Ishikawa (cell line): ENCODE data around the gene NMT2.

Experiments used
- CEBPB ChIP-seq: IDR thresholded peaks from 2 replicates; pipeline ENCODE4 v1.6.1; 2012
- CREB1 ChIP-seq: IDR thresholded peaks from 2 replicates; pipeline ENCODE4 v1.6.1; 2012; ENCODE audit warnings: low read depth
- EGR1 ChIP-seq: IDR thresholded peaks from 2 replicates; pipeline ENCODE4 v1.6.1; 2012
- EP300 ChIP-seq: IDR thresholded peaks from 2 replicates; pipeline ENCODE4 v1.6.1; 2012; ENCODE audit warnings: borderline replicate concordance
- FOXM1 ChIP-seq: IDR thresholded peaks from 2 replicates; pipeline ENCODE4 v1.6.1; 2012; ENCODE audit warnings: low read depth, borderline replicate concordance
- NFIC ChIP-seq: IDR thresholded peaks from 2 replicates; pipeline ENCODE4 v1.6.1; 2012
- RAD21 ChIP-seq: IDR thresholded peaks from 2 replicates; pipeline ENCODE4 v1.6.1; 2012; ENCODE audit warnings: low read depth
- TAF1 ChIP-seq: IDR thresholded peaks from 2 replicates; pipeline ENCODE4 v1.6.1; 2012; ENCODE audit warnings: low read depth, mild to moderate bottlenecking
- TCF12 ChIP-seq: IDR thresholded peaks from 2 replicates; pipeline ENCODE4 v1.6.1; 2012; ENCODE audit warnings: low read depth
- TEAD4 ChIP-seq: IDR thresholded peaks from 2 replicates; pipeline ENCODE4 v1.6.1; 2012
- YY1 ChIP-seq: IDR thresholded peaks from 2 replicates; pipeline ENCODE4 v1.6.1; 2012; ENCODE audit warnings: low read depth
- ZBTB7A ChIP-seq: IDR thresholded peaks from 2 replicates; pipeline ENCODE4 v1.6.1; 2012; ENCODE audit warnings: low read depth
- TF ChIP-seq, protein P1 (sequence below): IDR thresholded peaks from 2 replicates; pipeline ENCODE4 v1.6.1; 2012
- TF ChIP-seq, protein P2 (sequence below): IDR thresholded peaks from 2 replicates; pipeline ENCODE4 v1.6.1; 2012
- TF ChIP-seq, protein P3 (sequence below): IDR thresholded peaks from 2 replicates; pipeline ENCODE4 v1.6.1; 2012; ENCODE audit warnings: low read depth, mild to moderate bottlenecking

Gene NMT2

DNA sequence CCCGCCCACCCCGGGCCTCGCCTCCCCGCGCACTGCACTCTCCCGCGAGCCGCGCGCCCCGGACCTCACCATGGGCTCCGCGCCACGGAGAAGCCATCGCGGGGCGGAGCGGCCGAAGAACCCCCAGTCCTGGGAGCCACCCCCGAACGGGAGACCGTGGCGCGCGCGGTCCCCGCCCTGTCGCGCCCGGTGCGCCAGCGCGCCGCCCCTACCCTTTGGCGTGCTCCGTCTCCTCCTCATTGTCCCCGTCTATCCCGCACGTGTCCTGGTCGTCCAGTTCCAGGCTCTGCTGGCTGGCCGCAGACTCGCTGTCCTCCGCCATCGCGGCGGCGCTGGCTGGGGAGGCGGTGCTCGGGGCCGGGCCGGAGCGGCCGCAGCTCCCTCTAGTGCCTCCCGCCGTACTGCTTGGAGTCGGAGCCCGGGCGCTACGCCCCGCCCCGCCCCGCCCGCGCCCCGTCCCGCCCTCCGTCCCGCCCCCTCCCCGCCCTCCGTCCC, at the start of gene NMT2:
NMT2 (minus strand) TSS at position 403 of the 495 bp plus-strand sequence; CDS start at position 322, 81 bp downstream.
- TF ChIP-seq YY1 (peak; percentile 86), FOXM1 (no peak), EGR1 (no peak), CEBPB (no peak), EP300 (no peak), TEAD4 (no peak), RAD21 (no peak), CREB1 (no peak), ZBTB7A (no peak), TCF12 (no peak), TAF1 (peak; percentile 51; the same call in 1 of the 2 replicates), NFIC (no peak)
- TF ChIP-seq, protein P1, sequence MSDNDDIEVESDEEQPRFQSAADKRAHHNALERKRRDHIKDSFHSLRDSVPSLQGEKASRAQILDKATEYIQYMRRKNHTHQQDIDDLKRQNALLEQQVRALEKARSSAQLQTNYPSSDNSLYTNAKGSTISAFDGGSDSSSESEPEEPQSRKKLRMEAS: peak; percentile 87
- TF ChIP-seq, protein P2, sequence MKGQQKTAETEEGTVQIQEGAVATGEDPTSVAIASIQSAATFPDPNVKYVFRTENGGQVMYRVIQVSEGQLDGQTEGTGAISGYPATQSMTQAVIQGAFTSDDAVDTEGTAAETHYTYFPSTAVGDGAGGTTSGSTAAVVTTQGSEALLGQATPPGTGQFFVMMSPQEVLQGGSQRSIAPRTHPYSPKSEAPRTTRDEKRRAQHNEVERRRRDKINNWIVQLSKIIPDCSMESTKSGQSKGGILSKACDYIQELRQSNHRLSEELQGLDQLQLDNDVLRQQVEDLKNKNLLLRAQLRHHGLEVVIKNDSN: peak; percentile 33; the same call in 1 of the 2 replicates
- TF ChIP-seq, protein P3, sequence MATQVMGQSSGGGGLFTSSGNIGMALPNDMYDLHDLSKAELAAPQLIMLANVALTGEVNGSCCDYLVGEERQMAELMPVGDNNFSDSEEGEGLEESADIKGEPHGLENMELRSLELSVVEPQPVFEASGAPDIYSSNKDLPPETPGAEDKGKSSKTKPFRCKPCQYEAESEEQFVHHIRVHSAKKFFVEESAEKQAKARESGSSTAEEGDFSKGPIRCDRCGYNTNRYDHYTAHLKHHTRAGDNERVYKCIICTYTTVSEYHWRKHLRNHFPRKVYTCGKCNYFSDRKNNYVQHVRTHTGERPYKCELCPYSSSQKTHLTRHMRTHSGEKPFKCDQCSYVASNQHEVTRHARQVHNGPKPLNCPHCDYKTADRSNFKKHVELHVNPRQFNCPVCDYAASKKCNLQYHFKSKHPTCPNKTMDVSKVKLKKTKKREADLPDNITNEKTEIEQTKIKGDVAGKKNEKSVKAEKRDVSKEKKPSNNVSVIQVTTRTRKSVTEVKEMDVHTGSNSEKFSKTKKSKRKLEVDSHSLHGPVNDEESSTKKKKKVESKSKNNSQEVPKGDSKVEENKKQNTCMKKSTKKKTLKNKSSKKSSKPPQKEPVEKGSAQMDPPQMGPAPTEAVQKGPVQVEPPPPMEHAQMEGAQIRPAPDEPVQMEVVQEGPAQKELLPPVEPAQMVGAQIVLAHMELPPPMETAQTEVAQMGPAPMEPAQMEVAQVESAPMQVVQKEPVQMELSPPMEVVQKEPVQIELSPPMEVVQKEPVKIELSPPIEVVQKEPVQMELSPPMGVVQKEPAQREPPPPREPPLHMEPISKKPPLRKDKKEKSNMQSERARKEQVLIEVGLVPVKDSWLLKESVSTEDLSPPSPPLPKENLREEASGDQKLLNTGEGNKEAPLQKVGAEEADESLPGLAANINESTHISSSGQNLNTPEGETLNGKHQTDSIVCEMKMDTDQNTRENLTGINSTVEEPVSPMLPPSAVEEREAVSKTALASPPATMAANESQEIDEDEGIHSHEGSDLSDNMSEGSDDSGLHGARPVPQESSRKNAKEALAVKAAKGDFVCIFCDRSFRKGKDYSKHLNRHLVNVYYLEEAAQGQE: no peak

DNA sequence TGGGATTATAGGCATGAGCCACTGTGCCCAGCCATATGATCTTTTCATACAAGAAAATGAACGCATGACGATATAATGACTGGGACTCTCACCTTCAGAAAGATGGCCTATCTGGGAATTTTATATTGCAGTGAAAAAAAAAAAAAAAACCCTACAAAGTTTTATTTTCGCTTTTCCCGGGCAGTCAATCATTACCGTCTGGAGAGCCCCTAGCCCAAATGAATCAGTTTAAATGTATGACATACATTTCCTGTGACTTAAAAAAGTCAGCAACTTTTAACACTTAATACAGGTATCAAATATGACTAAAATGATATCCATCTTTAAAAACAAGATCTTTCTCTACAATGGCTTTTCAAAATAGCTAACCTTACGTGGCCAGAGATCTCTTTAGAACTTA, 48.2 kb upstream of the NMT2 start:
- no peak for TF ChIP-seq CREB1
- no peak for TF ChIP-seq EP300
- TF ChIP-seq NFIC: no peak
- TF ChIP-seq TEAD4: no peak
- TF ChIP-seq FOXM1: no peak
- TF ChIP-seq ZBTB7A: no peak
- no peak for TF ChIP-seq CEBPB
- TF ChIP-seq, protein P3: no peak
- TF ChIP-seq, protein P1: no peak
- TF ChIP-seq RAD21: no peak

DNA sequence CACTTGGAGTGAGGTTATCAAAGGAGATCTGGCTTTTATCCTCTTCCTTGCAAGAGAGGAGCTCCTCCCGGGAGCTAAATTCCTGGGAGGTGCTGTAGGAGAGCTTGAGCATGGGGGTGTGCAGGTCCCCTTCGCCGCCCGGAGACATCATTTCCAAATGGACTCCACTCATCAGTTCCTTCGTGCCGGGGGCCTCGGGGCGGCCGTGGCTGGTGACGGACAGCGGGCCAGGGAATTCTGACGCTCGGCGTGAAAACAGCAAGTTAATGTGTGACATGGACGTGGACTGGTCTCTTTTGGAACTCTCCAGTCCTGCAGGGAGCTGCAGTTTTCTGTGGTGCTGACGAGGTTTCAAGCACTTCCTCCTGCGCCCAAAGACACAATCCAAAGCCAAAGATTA, 45.7 kb upstream of the NMT2 start:
- TF ChIP-seq RAD21 (no peak), EGR1 (no peak), CEBPB (no peak), TEAD4 (no peak), YY1 (no peak), CREB1 (no peak), FOXM1 (no peak)
- TF ChIP-seq, protein P1: no peak
- TF ChIP-seq, protein P3: no peak

DNA sequence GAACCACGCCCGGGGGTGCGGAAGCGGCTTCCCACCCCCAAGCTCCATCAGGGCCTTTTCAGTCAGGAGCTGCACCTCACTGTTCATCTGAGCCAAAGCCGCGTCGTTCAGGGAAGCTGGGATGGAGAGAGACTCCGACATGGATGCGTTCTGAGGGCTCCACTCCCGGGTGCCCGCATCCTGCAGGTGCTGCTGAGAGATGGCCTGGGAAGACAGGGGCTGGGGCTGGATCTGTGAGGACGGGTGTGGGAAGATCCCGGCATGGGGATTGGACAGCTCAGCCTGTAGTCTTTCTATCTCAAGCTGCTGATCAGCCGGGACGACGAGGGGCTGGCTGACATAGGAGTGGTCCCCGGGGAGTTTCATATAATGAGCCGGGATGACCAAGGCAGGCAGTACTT, 45.0 kb upstream of the NMT2 start:
- no peak for TF ChIP-seq RAD21
- no peak for TF ChIP-seq CEBPB
- TF ChIP-seq, protein P3: no peak
- no peak for TF ChIP-seq TCF12
- no peak for TF ChIP-seq FOXM1
- TF ChIP-seq, protein P1: no peak
- no peak for TF ChIP-seq EP300
- no peak for TF ChIP-seq CREB1
- no peak for TF ChIP-seq NFIC
- no peak for TF ChIP-seq TEAD4
- no peak for TF ChIP-seq ZBTB7A
- no peak for TF ChIP-seq YY1
- TF ChIP-seq, protein P2: no peak
